ENCODE results near the gene LRRC1.

LRRC1 gene

GRCh38 chr6:53962646-53963045, 167.8 kb downstream of the LRRC1 start:
- TF ChIP-seq CTCF (IDR thresholded peaks at IDR 0.05; ENCODE audit: extremely low read depth, missing control alignments): no peak
- DNase-seq (ENCODE audit: low spot score): no peak

GRCh38 chr6:53967415-53967814, 172.6 kb downstream of the LRRC1 start:
- DNase-seq (ENCODE audit: low spot score): no peak
- no peak for TF ChIP-seq CTCF (IDR thresholded peaks at IDR 0.05; ENCODE audit: extremely low read depth, missing control alignments)

All from GM20000 (cell line).